Right lobe of liver (tissue), 6 donors: Measurements from ENCODE around the gene DDX18. TPM values are rescaled to one million over a fixed set of nuclear protein-coding genes. Genes with fewer than 3 reads are reported as not detected.

Experiments used
- ATAC-seq, 4 donors: fragments of 200-7000 bp; cut with Tn5 transposase; one replicate each; pipeline ENCODE4 v1.9.1; 2020; ENCODE audit warnings: mild to moderate bottlenecking in 4 of 4, moderate library complexity in 4 of 4
- DNase-seq, 3 donors: peaks; one replicate each; pipeline ENCODE4 v3.0.0-alpha.2; 2020
- H3K27ac ChIP-seq, 3 donors: fragments of 200-600 bp; one replicate each; pipeline ENCODE4 v1.8.0; 2022
- H3K27me3 ChIP-seq, 2 donors: fragments of 200-600 bp; one replicate each; pipeline ENCODE4 v1.8.0; 2022
- H3K36me3 ChIP-seq, 4 donors: fragments of 200-600 bp; sonication (generic) in 1 of 4; one replicate each; pipeline versions ENCODE4 v1.5.1 to v1.8.0; 2017 to 2022; ENCODE audit warnings: control low read depth in 1 of 4
- H3K4me1 ChIP-seq, 4 donors: fragments of 200-600 bp; sonication (generic) in 1 of 4; one replicate each; pipeline versions ENCODE4 v1.5.1 to v1.8.0; 2017 to 2022; ENCODE audit warnings: control low read depth in 1 of 4
- H3K4me3 ChIP-seq, 3 donors: fragments of 200-600 bp; one replicate each; pipeline ENCODE4 v1.8.0; 2022
- H3K9me3 ChIP-seq, 4 donors: fragments of 200-600 bp; sonication (generic) in 1 of 4; one replicate each; pipeline versions ENCODE4 v1.5.1 to v1.8.0; 2017 to 2022; ENCODE audit warnings: control low read depth in 1 of 4
- CTCF ChIP-seq, 4 donors: fragments of 200-600 bp in 3 of 4; fragments of 450-650 bp in 1 of 4; IDR thresholded peaks; one replicate each; pipeline versions ENCODE4 v1.5.1 to v1.8.0; 2016 to 2022; ENCODE audit warnings: antibody characterized with exemption in 4 of 4, mild to moderate bottlenecking in 2 of 4
- POLR2A ChIP-seq: fragments of 450-650 bp; IDR thresholded peaks from one replicate; pipeline ENCODE4 v1.6.1; 2017; ENCODE audit warnings: antibody characterized with exemption, mild to moderate bottlenecking
- WGBS: methylation state at CpG from one replicate; pipeline ENCODE4 v1.1.6; 2018; ENCODE audit warnings: low coverage, low lambda C conversion rate; ENCODE audit not compliant: insufficient coverage; ENCODE audit errors: missing lambda C conversion rate; 5-methylcytosine and 5-hydroxymethylcytosine counted together
- intact Hi-C, 2 donors: fragments of 100-400 bp; cut with DNase I; formaldehyde crosslinking; loops; one replicate each; pipeline versions ENCODE4 v1.11.2 to v1.14.1; 2022
- long read RNA-seq: library from polyadenylated mRNA; unstranded; transcript quantifications from one replicate; pipeline ENCODE4 v2.0.0, GENCODE V29; 2019
- total RNA-seq, 6 experiments: library from RNA; depleted of rRNA in 2 of 6; stranded (reverse); fragments of >200 nt in 2 of 6; fragmentation: NEBNext Ultra II Directional in 3 of 6; extraction: Animal tissue kit (Norgen Biotek cat#: 25700) in 3 of 6; gene quantifications; one replicate each; pipeline versions ENCODE4 v1.1.0 to v1.2.4, GENCODE V29; 2016 to 2023
- donor health status: DM: no; HTN: yes; CAD: no.
- donor health status: DM: no; HTN: no; CAD: no.
- donor health status: DM: no; HTN: no; CAD: no.
- donor health status: DM: no; HTN: yes; CAD: no.
- donor health status: DM: no; HTN: yes; CAD: no.

DDX18 gene
- 10 to 100 TPM; 20.5 to 35.1 (median 24.6) TPM for total RNA-seq
- long read RNA-seq, partial matches to known transcripts = 13 of 13 reads
- long read RNA-seq, other reads (novel, unspliced or antisense) = 0 of 13 reads

- 0% methylated on average over 31 of the region's 57 CpGs for WGBS
- Histone ChIP-seq H3K4me3 (peak within 1 kb of the TSS; percentile 75 to 95 (median 83)), H3K36me3 (peaks cover 0 to 22% (median 1%) of the 10 kb centered on the region in 4 donors), H3K9me3 (no peaks in the 10 kb centered on the region), H3K27me3 (no peaks in the 10 kb centered on the region), H3K4me1 (peaks cover 0 to 18% (median 5%) of the 10 kb centered on the region in 4 donors), H3K27ac (peak within 1 kb of the TSS; percentile 77 to 88 (median 81))
- intact Hi-C loops = no loop called here
- ATAC-seq (peak; percentile 99), DNase-seq (peak; percentile 96 to 98 (median 98))
- TF ChIP-seq POLR2A (peak; percentile 72), CTCF (IDR thresholded peaks at IDR 0.05) (peak; percentile 98 to 100 (median 99))
Measured at GRCh38 chr2:117814417-117815264, at the start of gene DDX18. Gene DDX18 (plus strand): TSS chr2:117814691. CDS start chr2:117814778, 87 bp downstream.

GRCh38 chr2:117770730-117771129 is 43.8 kb upstream of the DDX18 start:
- H3K9me3 ChIP-seq = no peaks in the 10 kb centered on the region
- no peaks in the 10 kb centered on the region for H3K4me1 ChIP-seq
- 25% methylated on average over 1 of the region's 1 CpG for WGBS
- intact Hi-C loops = no loop called here
- TF ChIP-seq CTCF (IDR thresholded peaks at IDR 0.05) = no peak
- TF ChIP-seq POLR2A = no peak
- no peak overlapping the region for H3K4me3 ChIP-seq
- peaks cover 0 to 3% of the 10 kb centered on the region in 2 donors for H3K27me3 ChIP-seq
- H3K27ac ChIP-seq = no peak overlapping the region
- ATAC-seq (no peak), DNase-seq (no peak)
- H3K36me3 ChIP-seq = no peaks in the 10 kb centered on the region

GRCh38 chr2:117771969-117772630 is 42.4 kb upstream of the DDX18 start:
- TF ChIP-seq CTCF (IDR thresholded peaks at IDR 0.05) (peak; percentile 18 to 52 (median 47)), POLR2A (no peak)

GRCh38 chr2:117774716-117775115 is 39.8 kb upstream of the DDX18 start:
- no peaks in the 10 kb centered on the region for H3K36me3 ChIP-seq
- H3K4me1 ChIP-seq = no peaks in the 10 kb centered on the region
- 11% methylated on average over 1 of the region's 1 CpG for WGBS
- intact Hi-C loops = no loop called here
- peaks cover 0 to 3% of the 10 kb centered on the region in 2 donors for H3K27me3 ChIP-seq
- no peak for TF ChIP-seq CTCF (IDR thresholded peaks at IDR 0.05)
- no peak for DNase-seq
- no peaks in the 10 kb centered on the region for H3K9me3 ChIP-seq
- no peak overlapping the region for H3K27ac ChIP-seq
- H3K4me3 ChIP-seq = no peak overlapping the region
- no peak for ATAC-seq

More at GRCh38 chr2:117771969-117772630, 42.4 kb upstream of the DDX18 start:
- no peaks in the 10 kb centered on the region for H3K36me3 ChIP-seq
- H3K9me3 ChIP-seq = no peaks in the 10 kb centered on the region
- no peak overlapping the region for H3K27ac ChIP-seq
- peaks cover 0 to 3% of the 10 kb centered on the region in 2 donors for H3K27me3 ChIP-seq
- H3K4me1 ChIP-seq = no peaks in the 10 kb centered on the region
- no peak overlapping the region for H3K4me3 ChIP-seq
- WGBS = 15% methylated on average over 3 of the region's 4 CpGs
- DNase-seq (no peak), ATAC-seq (peak in 1 of 4 donors; percentile 48)
- intact Hi-C loops = no loop called here
